Measurements from ENCODE around the gene NAB1.

Gene NAB1

DNA sequence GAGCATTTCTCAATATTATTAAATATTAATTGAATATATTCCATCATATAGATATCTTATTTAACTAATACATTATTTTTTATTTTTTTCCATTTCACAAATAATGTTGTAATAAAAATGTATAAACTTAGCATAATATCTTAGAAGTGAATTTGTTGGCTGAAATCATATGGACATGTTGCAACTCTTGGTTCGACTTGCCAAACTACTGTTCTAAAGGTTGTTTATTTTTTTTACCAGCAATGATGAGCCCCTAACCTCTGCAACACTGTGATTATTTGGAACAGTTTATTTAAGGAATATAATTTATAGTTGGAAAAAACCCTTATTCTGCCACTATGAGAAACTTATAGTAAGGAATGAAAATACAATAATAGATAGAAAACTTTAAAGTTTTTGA is 8.8 kb upstream of the NAB1 start:
- DNase-seq (ENCODE audit: low read depth) = peak; percentile 72
- Histone ChIP-seq H3K27me3 (replicated peaks; ENCODE audit: control insufficient read depth, insufficient read depth, low read length) (no peaks in the 10 kb centered on the region), H3K36me3 (ENCODE audit: control insufficient read depth, insufficient read depth, low read length, severe bottlenecking) (no peaks in the 10 kb centered on the region), H3K4me1 (ENCODE audit: control insufficient read depth, insufficient read depth, low read length) (peaks cover 49% of the 10 kb centered on the region), H3K9ac (ENCODE audit: low read length) (no peak overlapping the region), H3K4me3 (ENCODE audit: low read length) (no peak overlapping the region), H3K9me3 (ENCODE audit: control insufficient read depth, low read length) (no peaks in the 10 kb centered on the region)

DNA sequence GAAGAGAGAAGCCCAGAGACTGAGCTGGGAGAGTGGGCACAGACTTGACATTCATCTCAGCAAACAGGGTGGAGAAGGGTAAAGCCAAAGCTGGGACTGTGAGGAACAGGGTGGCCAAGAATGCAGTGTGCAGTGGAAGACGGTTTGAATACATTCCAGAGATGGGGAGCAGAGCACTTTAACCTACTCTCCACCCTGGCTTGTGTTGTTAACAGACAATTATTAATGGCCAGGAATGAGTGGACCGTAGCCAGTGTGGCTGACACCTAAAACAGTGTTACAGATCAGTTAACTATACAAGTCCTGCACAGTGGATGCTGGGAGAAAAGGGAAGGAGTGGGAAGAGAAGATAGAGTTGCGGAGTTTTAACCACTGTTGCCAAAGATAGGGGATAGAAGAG is 7.4 kb upstream of the NAB1 start:
- Histone ChIP-seq H3K36me3 (ENCODE audit: control insufficient read depth, insufficient read depth, low read length, severe bottlenecking) (no peaks in the 10 kb centered on the region), H3K4me3 (ENCODE audit: low read length) (peak overlapping the region; percentile 8), H3K27me3 (replicated peaks; ENCODE audit: control insufficient read depth, insufficient read depth, low read length) (no peaks in the 10 kb centered on the region), H3K4me1 (ENCODE audit: control insufficient read depth, insufficient read depth, low read length) (peaks cover 41% of the 10 kb centered on the region), H3K9me3 (ENCODE audit: control insufficient read depth, low read length) (no peaks in the 10 kb centered on the region), H3K9ac (ENCODE audit: low read length) (no peak overlapping the region)
- no peak for DNase-seq (ENCODE audit: low read depth)

DNA sequence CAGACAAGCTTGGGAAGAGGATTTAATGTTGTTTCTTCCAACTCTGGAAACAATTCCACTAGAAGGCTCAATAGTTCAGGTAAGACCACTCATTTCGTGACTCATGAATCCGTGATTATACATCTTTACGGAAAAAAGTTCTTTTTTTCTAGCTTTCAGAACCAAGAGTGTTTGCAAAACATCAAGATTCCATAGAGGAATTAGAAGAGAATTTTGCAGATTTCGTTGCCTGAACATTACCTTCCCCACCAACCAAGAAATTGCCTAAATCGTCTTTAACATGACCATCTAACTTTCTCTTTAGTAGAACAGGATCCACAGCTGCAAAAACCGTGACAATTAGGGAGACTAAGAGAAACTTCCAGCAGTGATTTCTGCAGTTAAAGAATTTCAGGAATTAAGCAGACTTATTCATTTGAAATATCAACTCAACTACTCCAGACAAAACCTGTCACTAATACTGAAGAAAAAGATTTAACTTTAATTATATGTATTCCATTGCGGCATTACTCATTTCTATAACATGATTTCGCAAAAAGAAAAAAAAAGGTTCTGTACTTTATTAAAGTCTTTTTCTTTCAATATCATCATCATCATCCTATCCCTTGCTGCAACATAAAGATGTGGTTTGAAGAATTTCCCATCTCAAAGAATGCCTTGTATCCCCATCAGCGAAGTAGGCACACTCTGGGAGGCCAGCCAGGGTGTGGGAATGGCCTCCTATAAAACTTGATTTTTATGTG is 1.9 kb upstream of the NAB1 start:
- Histone ChIP-seq H3K9ac (ENCODE audit: low read length) (peak overlapping the region; percentile 46), H3K36me3 (ENCODE audit: control insufficient read depth, insufficient read depth, low read length, severe bottlenecking) (no peaks in the 10 kb centered on the region), H3K9me3 (ENCODE audit: control insufficient read depth, low read length) (no peaks in the 10 kb centered on the region), H3K27me3 (replicated peaks; ENCODE audit: control insufficient read depth, insufficient read depth, low read length) (no peaks in the 10 kb centered on the region), H3K4me3 (ENCODE audit: low read length) (peak overlapping the region; percentile 85), H3K4me1 (ENCODE audit: control insufficient read depth, insufficient read depth, low read length) (peaks cover 27% of the 10 kb centered on the region)
- peak; percentile 59 for DNase-seq (ENCODE audit: low read depth)

DNA sequence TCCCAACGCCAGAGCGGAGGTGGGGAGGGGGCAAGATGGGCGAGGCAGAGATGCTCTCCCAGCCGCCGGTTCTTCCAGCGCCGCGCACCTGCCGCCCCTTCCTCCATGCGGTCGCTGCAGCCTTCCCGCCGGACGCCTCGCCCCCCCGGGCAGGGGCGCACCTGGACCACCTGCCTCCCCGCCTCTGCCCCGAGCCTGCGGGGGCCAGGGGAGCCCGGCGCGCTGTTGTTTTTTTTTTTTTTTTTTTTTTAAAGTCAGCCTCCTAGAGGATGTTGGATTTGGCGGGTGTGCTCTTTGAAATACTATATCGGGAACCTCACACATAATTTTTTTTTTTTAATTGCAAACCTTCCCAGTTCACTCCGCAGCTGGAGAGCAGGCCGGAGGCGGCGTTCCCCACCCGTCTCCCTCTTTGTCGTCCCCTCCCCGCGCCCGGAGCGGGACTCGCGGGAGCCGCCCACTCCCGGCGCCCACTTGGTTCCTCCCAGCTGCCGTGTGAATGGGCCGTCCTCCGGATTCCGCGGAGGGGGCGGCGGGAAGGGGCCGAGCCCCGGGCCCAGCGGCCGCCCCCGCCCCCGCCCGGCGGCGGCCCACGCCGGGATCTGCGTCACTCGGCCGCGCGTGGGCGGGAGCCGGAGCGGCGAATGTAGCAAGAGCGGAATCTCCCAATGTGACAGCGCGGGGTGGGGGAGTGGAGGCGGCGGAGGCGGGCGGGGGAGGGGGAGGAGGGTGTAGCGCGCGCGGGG is 421 bp upstream of the NAB1 start:
- no peaks in the 10 kb centered on the region for H3K36me3 ChIP-seq (ENCODE audit: control insufficient read depth, insufficient read depth, low read length, severe bottlenecking)
- H3K9me3 ChIP-seq (ENCODE audit: control insufficient read depth, low read length) = no peaks in the 10 kb centered on the region
- peaks cover 26% of the 10 kb centered on the region for H3K4me1 ChIP-seq (ENCODE audit: control insufficient read depth, insufficient read depth, low read length)
- peak overlapping the region; percentile 79 for H3K9ac ChIP-seq (ENCODE audit: low read length)
- H3K4me3 ChIP-seq (ENCODE audit: low read length) = peak overlapping the region; percentile 85
- no peaks in the 10 kb centered on the region for H3K27me3 ChIP-seq (replicated peaks; ENCODE audit: control insufficient read depth, insufficient read depth, low read length)
- peak; percentile 96 for DNase-seq (ENCODE audit: low read depth)

DNA sequence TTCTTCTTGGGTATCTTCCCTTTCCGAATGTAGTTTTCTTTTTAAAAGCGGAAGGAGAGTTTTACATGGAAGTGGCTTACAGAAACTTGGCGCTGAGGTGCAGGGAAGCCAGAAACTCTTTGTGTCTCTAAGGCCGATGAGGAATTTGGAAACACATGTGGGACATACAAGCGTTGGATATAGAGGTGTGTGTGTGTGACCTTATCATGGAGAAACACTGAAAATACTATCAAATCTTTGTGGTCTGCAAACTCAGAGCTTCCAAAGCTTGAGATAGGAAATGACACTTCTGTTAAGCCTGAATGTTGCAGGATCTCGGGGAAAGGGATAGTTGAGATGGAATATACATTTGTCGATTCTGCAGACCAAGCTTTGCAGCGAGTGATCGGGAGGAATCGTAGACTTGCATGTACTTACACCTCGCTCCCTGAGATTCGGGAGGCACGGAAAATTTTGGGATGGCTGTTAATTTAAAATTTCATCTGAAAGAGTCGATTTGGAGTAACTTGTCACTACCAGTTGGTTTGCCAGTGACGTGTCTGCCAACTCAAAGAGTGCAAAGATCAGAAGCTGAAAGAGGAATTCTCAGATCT is 1.0 kb downstream of the NAB1 start:
- peak overlapping the region; percentile 97 for H3K4me3 ChIP-seq (ENCODE audit: low read length)
- no peaks in the 10 kb centered on the region for H3K9me3 ChIP-seq (ENCODE audit: control insufficient read depth, low read length)
- H3K9ac ChIP-seq (ENCODE audit: low read length) = peak overlapping the region; percentile 91
- DNase-seq (ENCODE audit: low read depth) = peak; percentile 59
- no peaks in the 10 kb centered on the region for H3K27me3 ChIP-seq (replicated peaks; ENCODE audit: control insufficient read depth, insufficient read depth, low read length)
- H3K4me1 ChIP-seq (ENCODE audit: control insufficient read depth, insufficient read depth, low read length) = peaks cover 26% of the 10 kb centered on the region
- H3K36me3 ChIP-seq (ENCODE audit: control insufficient read depth, insufficient read depth, low read length, severe bottlenecking) = no peaks in the 10 kb centered on the region

DNA sequence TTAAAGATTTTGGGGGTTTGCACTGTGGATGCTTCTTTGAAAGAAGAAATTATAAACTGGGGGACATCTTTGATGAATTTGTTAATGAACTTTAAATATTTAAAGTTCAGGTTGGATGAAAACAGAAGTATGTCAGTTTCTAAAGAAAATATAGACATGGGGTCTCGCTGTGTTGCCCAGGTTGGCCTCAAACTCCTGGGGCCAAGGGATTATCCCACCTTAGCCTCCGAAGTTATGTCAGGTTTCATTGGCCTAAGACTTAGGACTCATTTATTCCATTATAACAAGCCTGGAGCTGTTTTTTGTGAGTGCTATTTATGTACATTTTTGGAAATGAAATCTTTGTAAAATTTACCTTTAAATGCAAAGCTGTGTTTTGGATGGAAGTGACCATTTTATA is 2.5 kb downstream of the NAB1 start:
- Histone ChIP-seq H3K4me1 (ENCODE audit: control insufficient read depth, insufficient read depth, low read length) (peaks cover 26% of the 10 kb centered on the region), H3K4me3 (ENCODE audit: low read length) (peak overlapping the region; percentile 97), H3K9ac (ENCODE audit: low read length) (peak overlapping the region; percentile 91), H3K9me3 (ENCODE audit: control insufficient read depth, low read length) (no peaks in the 10 kb centered on the region), H3K36me3 (ENCODE audit: control insufficient read depth, insufficient read depth, low read length, severe bottlenecking) (no peaks in the 10 kb centered on the region), H3K27me3 (replicated peaks; ENCODE audit: control insufficient read depth, insufficient read depth, low read length) (no peaks in the 10 kb centered on the region)
- DNase-seq (ENCODE audit: low read depth) = no peak

DNA sequence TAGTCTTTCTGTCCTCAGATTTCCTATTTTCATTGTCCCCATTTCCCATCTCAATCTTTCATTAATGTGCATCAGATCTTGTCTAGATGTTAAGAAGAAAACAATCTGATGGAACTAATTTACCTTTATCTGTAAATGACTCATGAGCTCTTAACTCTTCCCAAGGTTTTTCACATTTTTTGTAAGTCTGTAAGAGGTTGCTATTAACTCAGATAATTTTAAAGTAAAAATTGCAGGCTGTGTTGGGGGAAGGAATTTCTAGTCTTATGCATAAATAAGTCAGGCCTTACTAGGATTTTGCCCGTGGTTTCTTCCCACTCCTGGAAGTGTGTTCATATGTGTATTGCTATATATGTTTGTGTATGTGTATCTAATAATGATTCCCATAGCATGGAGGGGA is 4.3 kb downstream of the NAB1 start:
- Histone ChIP-seq H3K9me3 (ENCODE audit: control insufficient read depth, low read length) (no peaks in the 10 kb centered on the region), H3K9ac (ENCODE audit: low read length) (no peak overlapping the region), H3K27me3 (replicated peaks; ENCODE audit: control insufficient read depth, insufficient read depth, low read length) (no peaks in the 10 kb centered on the region), H3K4me3 (ENCODE audit: low read length) (no peak overlapping the region), H3K36me3 (ENCODE audit: control insufficient read depth, insufficient read depth, low read length, severe bottlenecking) (no peaks in the 10 kb centered on the region), H3K4me1 (ENCODE audit: control insufficient read depth, insufficient read depth, low read length) (peaks cover 24% of the 10 kb centered on the region)
- no peak for DNase-seq (ENCODE audit: low read depth)

DNA sequence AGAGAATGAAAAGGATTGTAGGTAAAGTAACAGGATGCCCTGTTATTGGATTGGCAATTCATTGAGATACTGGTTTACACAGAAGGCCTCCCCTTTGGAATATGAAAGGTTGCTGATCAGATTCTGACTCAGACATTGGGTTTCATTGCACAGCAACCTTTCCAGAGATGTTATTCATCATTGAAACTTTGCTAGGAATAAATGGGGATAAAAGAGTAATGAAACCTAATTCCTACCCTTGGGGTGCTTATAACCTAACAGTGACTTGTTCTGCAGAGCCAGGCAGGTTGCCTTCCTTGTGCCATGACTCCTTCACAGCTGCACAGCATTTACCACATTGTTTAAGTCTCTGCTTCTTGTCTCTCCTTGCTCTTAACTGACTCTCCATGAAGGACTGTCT is 5.0 kb downstream of the NAB1 start:
- Histone ChIP-seq H3K27me3 (replicated peaks; ENCODE audit: control insufficient read depth, insufficient read depth, low read length) (no peaks in the 10 kb centered on the region), H3K9me3 (ENCODE audit: control insufficient read depth, low read length) (no peaks in the 10 kb centered on the region), H3K4me3 (ENCODE audit: low read length) (no peak overlapping the region), H3K36me3 (ENCODE audit: control insufficient read depth, insufficient read depth, low read length, severe bottlenecking) (no peaks in the 10 kb centered on the region), H3K4me1 (ENCODE audit: control insufficient read depth, insufficient read depth, low read length) (peaks cover 25% of the 10 kb centered on the region), H3K9ac (ENCODE audit: low read length) (no peak overlapping the region)
- no peak for DNase-seq (ENCODE audit: low read depth)

DNA sequence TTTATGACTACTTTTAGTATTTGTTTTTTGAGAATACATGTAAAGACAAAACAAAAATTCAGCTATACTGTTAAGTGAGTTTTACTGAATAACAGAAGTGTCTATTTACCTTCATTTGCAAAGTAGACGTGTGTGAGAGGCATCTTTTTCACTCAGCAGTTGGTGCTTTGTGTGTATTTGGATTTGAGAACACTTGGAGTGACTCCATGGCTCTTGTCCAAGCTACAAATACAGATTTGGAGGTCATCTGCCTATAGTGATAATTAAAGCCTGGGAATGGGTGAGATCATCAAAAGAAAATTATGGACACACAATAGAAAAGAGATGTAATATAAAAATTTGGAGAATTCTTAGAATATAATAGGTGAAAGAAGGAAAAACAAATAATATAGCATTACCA is 6.2 kb downstream of the NAB1 start:
- no peak overlapping the region for H3K4me3 ChIP-seq (ENCODE audit: low read length)
- DNase-seq (ENCODE audit: low read depth) = no peak
- H3K9ac ChIP-seq (ENCODE audit: low read length) = no peak overlapping the region
- no peaks in the 10 kb centered on the region for H3K27me3 ChIP-seq (replicated peaks; ENCODE audit: control insufficient read depth, insufficient read depth, low read length)
- peaks cover 25% of the 10 kb centered on the region for H3K4me1 ChIP-seq (ENCODE audit: control insufficient read depth, insufficient read depth, low read length)
- H3K9me3 ChIP-seq (ENCODE audit: control insufficient read depth, low read length) = no peaks in the 10 kb centered on the region
- H3K36me3 ChIP-seq (ENCODE audit: control insufficient read depth, insufficient read depth, low read length, severe bottlenecking) = peaks cover 8% of the 10 kb centered on the region

DNA sequence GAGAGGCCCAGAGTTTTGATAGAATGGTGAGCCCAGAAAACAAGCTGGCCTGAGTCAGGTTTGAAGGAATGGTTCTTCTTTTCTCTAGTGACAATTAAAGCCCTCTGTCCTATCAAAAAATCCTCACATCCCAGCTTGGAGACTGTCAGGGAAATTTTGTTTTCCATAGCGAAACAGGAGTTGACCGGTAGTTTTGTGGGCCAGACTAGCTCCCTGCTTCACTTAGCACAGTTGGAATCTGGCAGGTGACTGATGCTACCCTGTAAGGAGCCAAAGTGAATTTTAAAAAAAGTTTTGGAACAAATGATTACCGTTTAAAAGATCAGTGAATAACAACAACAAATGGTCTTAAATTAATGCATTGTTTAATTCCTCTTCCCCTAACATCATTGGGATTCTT is 6.7 kb downstream of the NAB1 start:
- no peaks in the 10 kb centered on the region for H3K9me3 ChIP-seq (ENCODE audit: control insufficient read depth, low read length)
- no peak for DNase-seq (ENCODE audit: low read depth)
- no peak overlapping the region for H3K4me3 ChIP-seq (ENCODE audit: low read length)
- peaks cover 8% of the 10 kb centered on the region for H3K36me3 ChIP-seq (ENCODE audit: control insufficient read depth, insufficient read depth, low read length, severe bottlenecking)
- H3K9ac ChIP-seq (ENCODE audit: low read length) = no peak overlapping the region
- no peaks in the 10 kb centered on the region for H3K27me3 ChIP-seq (replicated peaks; ENCODE audit: control insufficient read depth, insufficient read depth, low read length)
- H3K4me1 ChIP-seq (ENCODE audit: control insufficient read depth, insufficient read depth, low read length) = peaks cover 22% of the 10 kb centered on the region

DNA sequence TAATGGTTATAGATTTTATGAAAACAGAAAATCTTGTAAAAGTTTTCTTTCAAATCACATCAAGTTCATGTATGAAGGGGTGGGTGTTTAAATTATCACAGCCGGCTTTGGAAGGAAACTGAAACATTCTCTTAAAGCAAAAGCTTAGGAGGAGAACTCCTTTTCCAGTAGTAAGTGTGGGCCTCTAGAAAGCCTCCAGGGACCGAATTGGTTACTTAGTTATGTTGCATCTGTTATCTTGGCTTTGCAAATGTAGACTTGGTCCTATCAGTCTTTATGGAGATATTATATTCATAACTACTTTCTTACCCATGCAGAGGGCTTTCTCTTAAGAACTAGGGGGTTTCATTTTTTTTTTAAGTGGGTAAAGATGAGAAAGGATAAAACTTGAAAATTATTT is 7.4 kb downstream of the NAB1 start:
- H3K9ac ChIP-seq (ENCODE audit: low read length) = no peak overlapping the region

More for the DNA sequence above, 7.4 kb downstream of the NAB1 start:
- peaks cover 18% of the 10 kb centered on the region for H3K4me1 ChIP-seq (ENCODE audit: control insufficient read depth, insufficient read depth, low read length)
- H3K27me3 ChIP-seq (replicated peaks; ENCODE audit: control insufficient read depth, insufficient read depth, low read length) = no peaks in the 10 kb centered on the region
- DNase-seq (ENCODE audit: low read depth) = no peak
- no peaks in the 10 kb centered on the region for H3K9me3 ChIP-seq (ENCODE audit: control insufficient read depth, low read length)
- H3K36me3 ChIP-seq (ENCODE audit: control insufficient read depth, insufficient read depth, low read length, severe bottlenecking) = peaks cover 8% of the 10 kb centered on the region
- no peak overlapping the region for H3K4me3 ChIP-seq (ENCODE audit: low read length)
